SW480 (cell line): ENCODE measurements around the gene STUB1.

Experiments used
- DNase-seq: peaks from one replicate; pipeline ENCODE4 v3.0.0-alpha.2; 2016; ENCODE audit warnings: low spot score

Gene STUB1

DNA sequence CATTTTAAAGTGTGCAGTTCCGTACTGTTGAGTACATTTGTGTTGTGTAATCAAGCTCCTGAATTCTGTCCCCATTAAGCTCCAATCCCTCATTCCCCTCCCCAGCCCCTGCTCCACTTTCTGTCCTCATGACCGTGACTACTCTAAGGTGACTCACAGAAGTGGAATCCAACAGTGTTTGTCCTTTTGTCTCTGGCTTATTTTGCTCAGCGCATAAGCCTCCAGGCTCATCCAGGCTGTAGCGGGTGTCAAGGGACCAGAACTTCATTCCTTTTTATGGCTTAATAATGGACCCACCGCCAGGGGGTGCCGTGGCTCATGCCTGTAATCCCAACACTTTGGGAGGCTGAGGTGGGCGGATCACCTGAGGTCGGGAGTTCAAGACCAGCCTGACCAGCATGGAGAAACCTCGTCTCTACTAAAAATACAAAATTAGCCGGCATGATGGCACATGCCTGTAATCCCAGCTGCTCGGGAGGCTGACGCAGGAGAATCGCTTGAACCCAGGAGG lies 32.6 kb downstream of the STUB1 start:
- DNase-seq = peak; percentile 90

DNA sequence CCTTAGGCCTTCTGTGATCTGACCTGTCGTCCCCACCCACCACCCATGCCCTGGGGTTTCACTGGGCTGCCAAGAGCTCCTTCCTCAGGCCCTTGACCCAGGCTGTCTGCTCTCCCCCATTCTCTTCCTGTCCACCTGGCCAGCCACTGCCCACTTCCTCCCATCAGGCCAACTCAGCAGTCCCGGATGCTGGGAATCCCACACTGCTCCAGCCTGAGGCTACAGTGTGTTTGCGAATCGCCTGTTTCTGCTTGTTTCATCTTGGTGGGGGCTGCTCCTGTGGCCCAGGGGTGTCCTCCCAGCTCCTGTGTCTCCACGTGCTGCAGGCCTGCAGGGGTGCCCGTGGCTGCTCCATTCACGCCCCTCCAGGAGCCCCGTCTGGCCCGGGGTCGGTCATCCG lies 33.9 kb downstream of the STUB1 start:
- no peak for DNase-seq

DNA sequence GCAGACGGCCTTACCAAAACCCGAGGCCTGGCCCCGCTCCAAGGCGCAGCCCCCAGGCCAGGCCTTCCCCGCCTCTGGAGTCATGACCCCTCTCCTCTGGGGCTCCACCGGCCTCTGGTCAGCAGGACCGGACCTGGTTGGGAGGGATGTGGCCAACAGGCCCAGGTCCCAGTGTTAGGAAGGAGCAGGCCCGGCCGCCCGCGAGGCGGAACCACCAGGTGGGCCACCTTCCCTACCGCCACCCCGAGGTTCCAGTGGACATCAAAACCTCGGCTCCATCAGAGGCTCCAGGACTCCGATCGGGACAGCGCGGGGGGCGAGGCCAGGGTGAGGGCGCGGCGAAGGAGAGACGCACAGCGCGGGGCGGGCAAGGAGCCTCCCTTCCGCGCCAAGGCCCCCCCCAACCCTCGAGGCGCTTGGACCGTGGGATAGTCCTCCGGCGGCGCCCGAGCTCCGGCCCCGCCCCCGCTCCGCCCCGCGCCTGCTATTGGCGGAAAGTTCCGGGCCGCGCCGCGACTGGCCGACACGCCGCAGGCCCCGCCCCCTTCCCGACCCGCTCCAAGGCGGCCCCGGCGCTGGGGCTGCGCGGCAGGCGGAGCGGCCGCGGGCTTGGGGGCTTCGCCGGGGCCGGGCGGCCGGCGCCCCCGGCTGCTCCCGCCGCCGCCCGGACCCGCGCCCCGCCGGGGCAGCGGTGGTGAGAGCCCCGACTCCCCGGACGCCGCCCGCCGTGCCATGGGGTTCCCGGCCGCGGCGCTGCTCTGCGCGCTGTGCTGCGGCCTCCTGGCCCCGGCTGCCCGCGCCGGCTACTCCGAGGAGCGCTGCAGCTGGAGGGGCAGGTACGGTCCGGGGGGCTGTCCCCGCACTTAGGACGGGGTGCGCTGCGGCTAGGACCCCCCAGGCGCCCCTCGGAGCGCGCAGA lies 34.6 kb downstream of the STUB1 start, which contains the start of gene METRN:
TSS of gene METRN (plus strand) at position 561 of the 919 bp plus-strand sequence. CDS start at position 733, 172 bp downstream.
- peak; percentile 80 for DNase-seq

DNA sequence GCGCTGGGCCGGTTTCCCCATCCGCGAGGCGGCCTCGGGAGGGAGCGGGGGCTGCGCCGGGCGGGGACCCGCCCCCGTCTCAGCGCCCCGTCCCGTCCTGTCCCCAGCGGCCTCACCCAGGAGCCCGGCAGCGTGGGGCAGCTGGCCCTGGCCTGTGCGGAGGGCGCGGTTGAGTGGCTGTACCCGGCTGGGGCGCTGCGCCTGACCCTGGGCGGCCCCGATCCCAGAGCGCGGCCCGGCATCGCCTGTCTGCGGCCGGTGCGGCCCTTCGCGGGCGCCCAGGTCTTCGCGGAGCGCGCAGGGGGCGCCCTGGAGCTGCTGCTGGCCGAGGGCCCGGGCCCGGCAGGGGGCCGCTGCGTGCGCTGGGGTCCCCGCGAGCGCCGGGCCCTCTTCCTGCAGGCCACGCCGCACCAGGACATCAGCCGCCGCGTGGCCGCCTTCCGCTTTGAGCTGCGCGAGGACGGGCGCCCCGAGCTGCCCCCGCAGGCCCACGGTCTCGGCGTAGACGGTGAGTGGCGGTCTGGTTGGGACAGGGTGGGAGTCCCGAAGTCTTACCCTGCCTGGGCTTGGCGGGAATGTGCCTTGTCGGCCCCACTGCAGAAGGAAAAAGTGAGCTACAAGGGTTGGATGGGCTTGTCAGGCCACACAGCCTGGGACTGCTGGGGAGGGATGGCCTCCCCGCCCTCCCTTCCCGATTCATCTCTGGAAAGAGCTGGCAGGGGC lies 35.4 kb downstream of the STUB1 start:
- DNase-seq = no peak

DNA sequence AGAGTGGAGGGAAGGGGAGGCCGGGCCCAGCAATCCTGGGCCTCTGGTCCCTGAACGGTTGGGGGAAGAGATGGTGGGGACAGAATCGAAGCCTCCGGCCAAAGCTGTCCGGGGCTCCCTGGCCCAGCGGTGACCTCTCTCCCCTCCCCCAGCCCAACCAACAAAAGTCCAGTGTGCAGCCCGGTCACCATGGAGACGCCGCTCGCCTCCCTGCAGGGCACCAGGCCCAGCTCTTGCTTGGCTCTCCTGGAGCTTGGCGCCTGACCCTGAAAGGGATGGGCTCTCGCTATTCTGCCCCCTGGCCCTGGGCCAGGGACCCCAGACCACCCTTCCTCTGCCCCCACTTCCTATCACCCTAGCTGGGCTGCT lies 36.0 kb downstream of the STUB1 start:
- DNase-seq = no peak

DNA sequence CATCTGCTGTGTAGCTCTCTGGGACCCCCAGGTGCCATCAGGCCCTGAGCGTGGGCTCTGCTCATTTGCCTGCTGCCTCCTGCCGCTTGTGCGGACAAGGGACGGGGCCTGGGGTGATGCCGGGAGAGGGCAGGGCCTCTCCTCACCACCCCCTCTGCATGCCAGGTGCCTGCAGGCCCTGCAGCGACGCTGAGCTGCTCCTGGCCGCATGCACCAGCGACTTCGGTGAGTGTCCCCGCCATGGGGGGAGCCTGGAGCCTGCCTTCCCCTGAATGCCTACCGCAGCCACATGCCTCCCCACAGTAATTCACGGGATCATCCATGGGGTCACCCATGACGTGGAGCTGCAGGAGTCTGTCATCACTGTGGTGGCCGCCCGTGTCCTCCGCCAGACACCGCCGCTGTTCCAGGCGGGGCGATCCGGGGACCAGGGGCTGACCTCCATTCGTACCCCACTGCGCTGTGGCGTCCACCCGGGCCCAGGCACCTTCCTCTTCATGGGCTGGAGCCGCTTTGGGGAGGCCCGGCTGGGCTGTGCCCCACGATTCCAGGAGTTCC lies 36.6 kb downstream of the STUB1 start:
- no peak for DNase-seq

DNA sequence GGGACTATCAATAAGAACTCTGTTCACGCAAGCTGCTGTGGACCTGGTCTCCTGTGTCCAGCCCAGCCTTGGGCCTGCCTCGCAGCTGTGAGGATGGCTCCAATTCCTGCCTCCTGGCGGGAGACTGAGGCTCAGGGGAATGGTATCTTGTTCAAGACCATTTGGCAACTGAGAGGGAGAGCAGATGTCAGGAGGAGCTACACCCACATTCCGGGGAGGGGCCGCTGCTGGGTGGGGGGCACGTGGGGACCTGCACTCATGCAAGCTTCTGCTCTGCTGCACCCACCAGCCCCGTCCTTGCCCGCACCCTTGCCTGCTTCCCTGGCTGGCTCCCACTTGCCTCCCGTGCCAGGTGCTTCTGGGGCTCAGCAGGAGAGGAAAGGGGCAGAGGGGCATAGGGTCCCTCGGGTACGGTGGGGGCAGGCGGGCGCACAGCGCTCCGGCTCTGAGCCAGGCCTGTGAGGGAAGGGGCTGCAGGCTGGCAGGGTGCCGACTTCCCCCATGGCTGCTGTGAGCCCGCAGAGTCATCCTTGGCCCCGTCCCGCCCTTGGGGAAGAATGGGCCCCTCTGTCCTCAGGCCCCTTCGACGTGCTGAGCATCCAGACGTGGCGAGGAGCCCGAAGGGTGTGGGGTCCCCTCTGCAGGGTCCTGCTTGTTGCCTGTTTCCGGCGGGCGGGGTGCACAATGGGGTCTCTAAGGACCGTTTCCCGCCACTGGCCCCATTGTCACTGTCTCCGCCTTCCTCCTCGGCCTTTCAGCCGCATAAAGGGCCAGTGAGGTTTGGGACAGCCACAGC lies 37.4 kb downstream of the STUB1 start:
- DNase-seq = no peak

DNA sequence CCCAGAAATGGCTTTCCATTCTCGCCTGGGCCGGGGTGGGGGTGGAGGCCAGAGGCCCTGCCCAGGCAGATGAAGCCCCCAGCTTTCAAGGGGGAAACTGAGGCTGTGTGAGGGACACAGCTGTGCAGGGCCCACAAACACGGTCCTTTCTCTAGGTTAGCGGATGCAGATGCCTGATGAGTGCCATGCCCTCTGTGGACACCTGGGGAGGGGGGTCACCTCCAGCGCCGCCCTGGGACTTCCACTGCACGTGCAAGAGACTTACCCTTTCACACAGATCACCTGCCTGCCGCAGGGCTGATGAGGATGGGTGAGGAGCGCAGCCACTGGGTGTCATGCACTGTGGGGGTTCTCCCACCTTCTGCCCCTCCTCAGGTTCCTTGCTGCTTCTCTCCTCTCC lies 38.2 kb downstream of the STUB1 start:
- no peak for DNase-seq

DNA sequence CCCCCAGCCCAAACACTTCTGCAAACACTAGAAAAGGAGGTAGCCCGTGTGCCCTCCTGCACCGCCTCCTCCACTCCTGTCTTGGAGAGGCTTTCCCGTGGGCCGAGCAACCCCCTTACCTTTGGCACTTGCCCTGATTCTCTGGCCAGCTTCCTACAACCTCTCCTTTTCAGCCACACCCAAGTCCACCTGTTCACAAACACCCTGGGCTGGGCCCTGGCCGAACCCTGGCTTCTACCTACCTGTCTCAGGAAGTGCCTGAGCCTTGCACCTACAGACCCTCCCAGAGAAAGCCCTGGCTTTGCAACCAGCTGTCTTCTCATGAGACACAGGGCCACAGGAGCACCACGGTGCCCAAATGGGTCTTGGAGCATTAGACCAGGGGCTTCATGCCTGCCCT lies 38.7 kb downstream of the STUB1 start:
- DNase-seq = no peak

DNA sequence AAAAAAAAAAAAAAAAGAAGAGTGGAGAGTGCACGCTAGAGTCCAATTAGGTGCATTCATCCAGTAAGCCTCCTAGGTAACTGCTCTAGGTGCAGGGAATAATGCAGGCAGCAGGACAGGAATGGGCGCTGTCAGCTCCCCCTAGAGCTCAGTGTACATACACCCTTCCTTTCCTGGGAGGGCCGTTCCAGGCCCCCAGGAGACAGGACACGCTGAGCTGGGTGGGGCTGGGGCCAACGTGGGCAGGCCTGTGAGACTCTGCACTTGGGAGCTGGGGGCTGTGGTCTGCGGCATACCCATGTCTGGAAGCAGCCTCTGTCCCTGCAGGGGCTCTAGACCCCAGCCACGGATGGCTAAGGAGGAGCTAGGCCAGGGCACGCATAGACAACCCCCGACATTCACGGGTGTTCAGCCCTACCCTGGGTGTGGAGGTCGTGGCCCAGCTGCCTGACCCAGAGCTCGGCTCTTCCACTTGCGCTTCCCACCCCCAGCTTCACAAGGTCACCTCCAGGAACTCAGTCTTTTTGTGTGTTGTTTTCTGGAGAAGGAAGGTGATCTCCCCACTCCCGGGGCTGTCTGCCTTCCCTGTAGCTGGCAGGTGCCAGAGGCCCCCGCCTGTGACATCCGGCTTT lies 39.7 kb downstream of the STUB1 start:
- peak; percentile 87 for DNase-seq

DNA sequence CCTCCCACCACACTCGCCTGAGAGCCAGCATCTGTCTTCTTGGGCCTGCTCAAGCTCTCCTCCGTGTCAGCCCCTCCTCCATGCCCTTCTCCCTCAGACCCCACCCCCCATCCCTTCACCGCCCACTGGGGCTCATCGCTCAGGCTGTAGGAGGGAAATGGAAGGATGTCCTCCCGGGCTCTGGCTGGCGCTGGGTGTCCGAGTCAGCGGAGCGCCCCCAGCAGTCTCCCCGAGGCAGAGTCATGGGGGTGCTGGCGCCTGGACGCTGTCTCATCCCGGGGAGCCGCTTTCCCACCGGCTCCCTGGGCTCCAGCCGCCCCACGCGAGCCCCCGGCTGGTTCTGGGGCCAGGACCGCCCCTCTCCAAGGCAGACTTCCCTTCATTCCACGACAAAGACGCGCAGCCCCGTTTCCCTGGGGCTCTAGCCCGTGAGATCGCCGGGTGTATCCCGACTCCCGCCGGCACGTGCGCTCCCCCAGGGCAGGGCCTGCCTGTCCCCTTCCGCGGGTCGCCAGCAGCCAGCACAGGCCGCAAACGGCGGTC lies 40.3 kb downstream of the STUB1 start:
- DNase-seq = no peak

DNA sequence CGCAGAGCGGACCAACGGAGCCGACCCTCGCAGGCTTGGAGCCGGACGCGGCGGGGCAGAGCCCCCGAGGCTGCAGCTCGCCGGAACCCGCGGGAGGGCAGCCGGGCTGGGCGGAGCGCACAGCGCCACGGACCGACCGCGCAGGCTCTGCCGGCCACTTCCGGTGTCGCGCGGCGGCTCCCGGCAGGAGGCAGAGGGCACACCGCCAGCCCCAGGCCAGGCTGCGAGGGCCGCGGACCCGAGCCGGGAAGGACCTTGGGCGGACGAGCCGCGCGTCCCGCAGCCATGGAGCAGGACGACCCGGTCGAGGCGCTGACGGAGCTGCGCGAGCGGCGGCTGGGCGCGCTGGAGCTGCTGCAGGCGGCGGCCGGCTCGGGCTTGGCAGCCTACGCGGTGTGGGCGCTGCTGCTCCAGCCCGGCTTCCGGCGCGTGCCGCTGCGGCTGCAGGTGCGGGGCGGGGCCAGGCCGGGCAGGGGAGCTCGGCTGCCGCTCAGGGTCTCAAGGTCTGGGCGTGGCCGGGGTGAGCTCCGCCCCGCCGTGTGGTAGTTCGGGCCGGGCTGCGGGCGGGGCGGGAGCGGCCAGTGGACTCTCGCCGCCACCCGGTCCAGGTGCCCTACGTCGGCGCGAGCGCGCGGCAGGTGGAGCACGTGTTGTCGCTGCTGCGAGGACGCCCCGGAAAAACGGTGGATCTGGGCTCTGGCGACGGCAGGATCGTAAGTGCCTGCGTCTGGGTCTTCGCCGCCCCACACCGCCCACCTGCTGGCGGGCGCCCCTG lies 41.0 kb downstream of the STUB1 start, which contains the start of gene ANTKMT:
TSS of gene ANTKMT (plus strand) at position 157 of the 775 bp plus-strand sequence. CDS start at position 286, 129 bp downstream.
- DNase-seq = peak; percentile 90

DNA sequence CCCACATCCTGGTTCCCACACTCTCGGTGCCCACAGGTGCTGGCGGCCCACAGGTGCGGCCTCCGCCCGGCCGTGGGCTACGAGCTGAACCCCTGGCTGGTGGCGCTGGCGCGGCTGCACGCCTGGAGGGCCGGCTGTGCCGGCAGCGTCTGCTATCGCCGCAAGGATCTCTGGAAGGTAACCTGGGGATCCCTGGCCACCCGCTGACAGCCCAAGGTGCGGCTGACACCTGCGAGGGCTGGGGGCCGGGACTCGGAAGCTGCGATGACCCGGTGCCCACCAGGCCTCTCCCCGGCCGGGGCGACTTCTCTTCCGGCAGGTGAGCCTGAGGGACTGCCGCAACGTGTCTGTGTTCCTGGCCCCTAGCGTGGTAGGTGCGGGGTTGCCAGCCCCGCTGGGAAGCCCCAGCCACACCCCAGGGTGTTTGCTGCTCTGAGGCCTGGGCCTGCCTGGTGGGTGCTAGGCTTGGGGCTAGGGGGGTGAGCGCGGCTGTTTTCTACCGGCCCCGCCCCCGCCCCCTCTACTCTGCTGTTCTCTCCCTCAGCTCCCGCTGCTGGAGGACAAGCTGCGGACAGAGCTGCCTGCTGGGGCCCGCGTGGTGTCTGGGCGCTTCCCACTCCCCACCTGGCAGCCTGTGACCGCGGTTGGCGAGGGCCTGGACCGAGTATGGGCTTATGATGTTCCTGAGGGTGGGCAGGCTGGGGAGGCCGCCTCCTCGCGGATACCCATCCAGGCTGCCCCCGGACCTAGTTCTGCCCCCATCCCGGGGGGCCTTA lies 41.7 kb downstream of the STUB1 start:
- DNase-seq = no peak

DNA sequence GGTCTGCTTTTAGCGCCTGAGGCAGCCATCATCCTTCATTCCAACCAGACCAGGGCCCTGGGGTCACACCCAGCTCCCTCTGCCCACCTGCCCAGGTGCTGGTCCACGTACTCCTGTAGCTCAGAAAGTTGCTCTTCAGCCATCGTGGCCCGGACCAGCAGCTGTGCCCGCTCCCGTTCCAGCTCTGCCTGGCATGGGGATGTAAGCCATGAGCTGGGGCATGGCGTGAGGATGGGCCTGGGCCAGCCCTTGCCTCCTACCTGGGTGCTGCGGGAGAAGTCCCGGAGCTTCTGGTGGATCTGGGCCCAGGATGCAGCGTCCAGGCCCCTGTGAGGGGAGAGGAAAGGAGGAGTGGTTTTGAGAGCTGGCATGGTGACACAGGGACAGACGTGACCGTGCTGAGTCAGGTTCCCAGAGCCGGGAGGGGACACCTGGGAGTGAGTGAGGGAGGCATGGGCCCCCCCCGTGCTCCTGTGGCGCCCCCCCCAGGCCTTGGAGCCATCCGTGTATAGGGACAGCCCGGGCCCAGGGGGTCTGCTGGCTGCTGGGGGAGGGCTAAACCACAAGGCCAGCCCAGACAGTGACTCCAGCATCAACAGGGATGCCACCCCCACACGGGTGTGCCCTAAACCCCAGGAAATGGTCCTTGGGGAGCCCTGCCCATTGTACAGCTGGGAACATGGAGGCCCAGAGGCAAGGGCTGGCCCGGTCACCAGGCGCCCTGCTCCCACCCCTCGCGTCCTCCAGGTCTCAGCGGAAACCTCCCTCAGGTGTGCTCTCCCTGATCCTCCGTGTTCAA lies 42.8 kb downstream of the STUB1 start:
- DNase-seq = no peak

DNA sequence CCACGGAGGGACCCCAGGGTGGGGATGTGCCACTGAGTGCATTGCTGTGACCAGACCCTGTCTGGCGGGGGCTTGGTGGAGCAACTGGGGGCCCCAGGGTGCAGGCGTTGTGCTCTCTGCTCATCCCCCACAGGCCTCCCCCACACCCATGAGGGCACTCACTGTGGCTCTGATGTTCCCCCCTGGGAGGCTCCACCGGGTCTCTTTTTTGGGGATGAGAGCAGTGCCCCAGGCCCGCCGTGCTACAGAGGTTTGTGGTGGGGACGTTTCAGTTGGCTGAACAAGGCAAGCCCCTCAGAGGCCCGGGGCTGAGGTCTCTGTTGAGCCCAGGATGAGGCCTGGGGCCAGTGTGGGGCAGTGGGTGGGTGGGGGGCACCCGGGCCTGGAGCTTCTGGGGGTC lies 43.5 kb downstream of the STUB1 start:
- DNase-seq = no peak

DNA sequence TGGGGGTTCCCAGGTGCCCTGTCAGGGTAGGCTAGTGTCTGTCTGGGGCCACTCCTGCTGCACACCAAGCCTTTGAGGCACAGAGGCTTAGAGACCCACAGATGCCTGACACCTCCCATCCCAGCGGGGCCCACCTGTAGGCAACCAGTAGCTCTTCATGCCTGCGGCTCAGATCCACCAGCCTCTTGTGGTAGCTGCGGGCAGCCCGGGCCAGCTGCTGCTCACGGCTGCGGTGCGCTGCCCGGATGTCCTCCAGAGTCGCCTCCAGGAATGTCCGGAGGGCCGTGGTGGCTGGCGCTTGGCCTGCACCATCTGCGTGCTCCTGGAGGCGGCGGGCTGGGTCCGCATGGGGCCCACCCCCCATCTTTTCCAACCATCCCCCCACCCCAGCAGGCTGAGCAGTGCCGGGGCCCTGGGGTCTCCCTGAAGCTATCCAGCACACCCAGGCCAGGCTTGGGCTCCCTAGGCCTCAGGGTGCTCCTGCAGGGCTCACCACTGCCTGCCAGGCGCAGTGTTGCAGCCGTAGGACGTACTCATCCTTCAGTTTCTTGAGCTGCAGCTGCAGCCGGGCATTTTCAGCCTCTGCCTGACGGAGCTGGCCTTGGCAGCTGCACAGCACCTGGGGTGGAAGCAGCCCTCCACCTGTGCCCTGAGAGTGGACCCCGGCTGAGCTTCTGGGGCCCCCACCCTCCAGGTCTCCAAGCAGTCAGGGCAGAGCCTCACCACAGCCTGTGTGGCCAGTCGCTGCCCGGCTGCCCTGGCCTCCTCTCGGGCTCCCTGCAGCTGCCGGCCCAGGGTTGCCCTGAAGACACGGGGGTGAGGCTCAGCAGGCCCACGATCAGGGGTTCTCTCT lies 44.2 kb downstream of the STUB1 start:
- peak; percentile 79 for DNase-seq

DNA sequence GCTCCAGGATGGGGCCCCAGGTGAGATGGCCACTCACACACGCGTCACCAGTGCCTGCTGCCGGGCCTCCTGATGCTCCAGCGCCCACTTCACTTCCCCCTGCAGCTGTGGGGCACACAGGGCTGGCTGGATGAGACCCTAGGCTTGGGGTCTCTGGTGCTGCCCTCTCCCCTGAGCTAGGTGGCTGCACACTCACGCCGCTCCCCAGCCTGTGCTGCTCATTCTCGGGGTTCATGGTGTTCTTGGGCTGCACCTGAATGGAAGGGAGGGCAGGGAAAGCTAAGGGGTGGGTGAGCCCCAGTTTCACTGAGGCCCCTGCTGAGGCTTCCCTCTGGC lies 44.8 kb downstream of the STUB1 start:
- no peak for DNase-seq
